ENCODE results near the gene JAG2.

The JAG2 gene

DNA sequence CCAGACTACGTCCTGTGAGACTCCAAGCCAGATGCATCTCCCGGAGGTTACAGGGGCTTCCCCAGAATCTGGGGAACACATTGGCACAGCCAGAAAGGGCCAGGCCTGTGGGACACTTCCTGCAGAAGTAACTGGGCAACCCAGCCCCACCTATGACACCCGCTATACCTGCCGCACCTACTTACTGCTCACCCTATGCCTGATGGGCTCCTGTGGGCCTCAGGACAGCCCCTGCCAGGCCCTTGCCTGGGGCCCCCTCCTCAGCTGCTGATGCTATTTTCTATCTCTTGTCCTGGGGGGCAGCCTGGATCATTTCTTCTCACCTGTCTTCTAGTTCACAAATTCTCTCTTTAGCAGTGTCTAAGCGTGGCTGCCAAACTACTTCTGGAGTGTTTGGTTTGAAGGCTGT is 28.7 kb downstream of the JAG2 start:
- H3K9me3 ChIP-seq (ENCODE audit: insufficient read depth, low read length), result peaks cover 17% of the 10 kb centered on the region; the same call in 1 of the 2 replicates
- TF ChIP-seq SUZ12 (IDR thresholded peaks at IDR 0.05; ENCODE audit: extremely low read depth, insufficient read depth, insufficient read length) (no peak), YY1 (IDR thresholded peaks at IDR 0.05; ENCODE audit: insufficient read depth, insufficient read length) (no peak), ZNF274 (IDR thresholded peaks at IDR 0.05; ENCODE audit: low read depth, low read length) (no peak)
- no peak overlapping the region for H3K9ac ChIP-seq (ENCODE audit: insufficient read length, low read depth)
- peaks cover 15% of the 10 kb centered on the region for H3K36me3 ChIP-seq (ENCODE audit: insufficient read depth, insufficient read length, low read length)
- H3K27me3 ChIP-seq (ENCODE audit: insufficient read depth, insufficient read length), result no peaks in the 10 kb centered on the region
- no peak overlapping the region for H3K4me3 ChIP-seq (ENCODE audit: insufficient read length, low read depth)
- no peak for DNase-seq (ENCODE audit: low read depth, low spot score)
- peaks cover 7% of the 10 kb centered on the region for H3K4me1 ChIP-seq (ENCODE audit: insufficient read depth, insufficient read length)

DNA sequence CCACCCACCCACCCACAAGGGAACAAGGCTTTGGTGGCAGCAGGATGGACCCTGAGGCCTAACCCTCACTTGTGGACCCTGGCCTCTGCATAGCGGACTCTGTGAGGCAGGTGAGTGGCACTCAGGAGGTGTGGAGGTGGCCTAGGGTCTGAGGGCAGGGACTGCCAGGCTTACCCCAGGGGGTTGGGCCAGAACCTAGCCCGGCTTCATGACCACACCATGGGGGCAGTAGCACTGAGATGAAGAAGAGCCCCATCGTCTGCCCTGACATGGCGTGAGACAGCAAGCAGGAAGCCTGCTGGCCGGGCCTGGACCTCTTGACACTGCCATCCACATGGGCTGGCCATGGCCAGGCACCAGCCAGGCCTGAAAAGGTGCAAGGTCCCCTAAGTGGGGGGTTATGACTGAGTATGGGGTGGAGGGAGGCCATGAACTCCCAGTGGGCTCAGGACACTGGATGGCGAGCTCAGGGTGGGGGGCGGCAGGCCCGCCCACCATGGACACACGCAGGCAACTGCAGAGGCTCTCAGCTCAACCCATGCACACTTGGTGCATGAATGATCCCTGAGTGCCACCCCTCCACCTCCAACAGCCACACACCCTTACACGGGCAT is 29.3 kb downstream of the JAG2 start:
- H3K9me3 ChIP-seq (ENCODE audit: insufficient read depth, low read length), result peaks cover 17% of the 10 kb centered on the region; the same call in 1 of the 2 replicates
- peaks cover 7% of the 10 kb centered on the region for H3K4me1 ChIP-seq (ENCODE audit: insufficient read depth, insufficient read length)
- H3K36me3 ChIP-seq (ENCODE audit: insufficient read depth, insufficient read length, low read length), result peaks cover 13% of the 10 kb centered on the region
- H3K9ac ChIP-seq (ENCODE audit: insufficient read length, low read depth), result no peak overlapping the region
- H3K27me3 ChIP-seq (ENCODE audit: insufficient read depth, insufficient read length), result no peaks in the 10 kb centered on the region
- TF ChIP-seq YY1 (IDR thresholded peaks at IDR 0.05; ENCODE audit: insufficient read depth, insufficient read length), result no peak
- TF ChIP-seq SUZ12 (IDR thresholded peaks at IDR 0.05; ENCODE audit: extremely low read depth, insufficient read depth, insufficient read length), result no peak
- no peak for TF ChIP-seq ZNF274 (IDR thresholded peaks at IDR 0.05; ENCODE audit: low read depth, low read length)
- no peak for DNase-seq (ENCODE audit: low read depth, low spot score)
- no peak overlapping the region for H3K4me3 ChIP-seq (ENCODE audit: insufficient read length, low read depth)

DNA sequence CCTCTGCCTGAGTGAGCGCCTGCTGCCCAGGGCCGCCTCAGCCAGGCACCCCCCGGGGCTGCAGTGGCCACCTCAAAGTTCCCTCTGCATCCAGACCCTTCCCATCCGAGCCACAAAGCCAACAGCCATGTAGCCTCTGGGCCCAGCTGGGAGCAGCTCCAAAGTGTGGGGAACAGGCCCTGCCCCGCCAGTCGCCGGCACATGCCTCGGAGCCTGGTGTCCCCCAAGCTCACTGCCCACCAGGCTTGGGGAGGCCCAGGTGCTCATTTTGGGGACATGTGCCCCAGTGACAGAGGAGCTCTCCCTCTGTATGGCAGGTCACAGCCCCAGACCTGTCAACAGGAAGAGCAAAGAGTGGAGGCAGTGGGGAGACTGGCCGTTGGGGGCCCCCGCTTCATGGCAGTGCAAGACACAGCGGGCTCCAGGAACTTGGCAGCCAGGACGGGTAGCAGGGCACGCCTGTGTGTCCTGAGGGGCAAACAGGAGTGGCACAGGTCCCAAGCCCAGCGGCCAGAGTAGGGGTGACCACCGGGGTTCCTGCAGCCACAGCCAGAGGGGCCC is 29.9 kb downstream of the JAG2 start:
- no peak for DNase-seq (ENCODE audit: low read depth, low spot score)
- peaks cover 17% of the 10 kb centered on the region; the same call in 1 of the 2 replicates for H3K9me3 ChIP-seq (ENCODE audit: insufficient read depth, low read length)
- TF ChIP-seq YY1 (IDR thresholded peaks at IDR 0.05; ENCODE audit: insufficient read depth, insufficient read length) (no peak), SUZ12 (IDR thresholded peaks at IDR 0.05; ENCODE audit: extremely low read depth, insufficient read depth, insufficient read length) (no peak), ZNF274 (IDR thresholded peaks at IDR 0.05; ENCODE audit: low read depth, low read length) (no peak)
- H3K9ac ChIP-seq (ENCODE audit: insufficient read length, low read depth), result no peak overlapping the region
- H3K27me3 ChIP-seq (ENCODE audit: insufficient read depth, insufficient read length), result no peaks in the 10 kb centered on the region
- peaks cover 13% of the 10 kb centered on the region for H3K36me3 ChIP-seq (ENCODE audit: insufficient read depth, insufficient read length, low read length)
- peaks cover 7% of the 10 kb centered on the region for H3K4me1 ChIP-seq (ENCODE audit: insufficient read depth, insufficient read length)
- H3K4me3 ChIP-seq (ENCODE audit: insufficient read length, low read depth), result no peak overlapping the region

DNA sequence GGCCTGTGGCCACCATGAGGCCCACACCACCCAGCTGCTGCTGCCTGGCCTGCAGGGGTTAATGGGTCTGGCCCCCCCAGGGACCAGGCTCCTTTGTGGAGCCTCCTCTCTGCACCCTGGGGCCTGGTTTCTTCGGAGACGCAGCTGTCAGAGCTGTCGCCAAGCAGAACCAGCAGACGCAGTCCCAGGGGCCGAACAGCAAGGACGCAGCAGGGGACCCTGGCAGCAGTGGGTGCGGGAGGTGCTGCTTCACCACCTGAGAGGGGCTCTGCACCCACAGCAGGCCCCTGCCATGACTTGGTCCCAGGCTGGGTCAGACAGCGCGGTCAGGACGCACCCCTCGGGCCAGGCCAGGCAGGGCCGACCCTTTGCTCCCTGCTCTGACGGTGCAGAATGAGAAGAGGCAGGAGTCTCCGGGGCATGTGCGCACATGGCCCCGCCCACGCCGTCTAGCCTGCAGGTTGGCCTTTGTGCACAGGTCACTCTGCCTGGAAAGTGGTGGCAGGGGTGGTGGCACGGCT is 30.5 kb downstream of the JAG2 start:
- Histone ChIP-seq H3K4me1 (ENCODE audit: insufficient read depth, insufficient read length) (peaks cover 7% of the 10 kb centered on the region), H3K27me3 (ENCODE audit: insufficient read depth, insufficient read length) (no peaks in the 10 kb centered on the region), H3K4me3 (ENCODE audit: insufficient read length, low read depth) (no peak overlapping the region), H3K9me3 (ENCODE audit: insufficient read depth, low read length) (peaks cover 17% of the 10 kb centered on the region; the same call in 1 of the 2 replicates), H3K36me3 (ENCODE audit: insufficient read depth, insufficient read length, low read length) (peaks cover 10% of the 10 kb centered on the region), H3K9ac (ENCODE audit: insufficient read length, low read depth) (no peak overlapping the region)
- TF ChIP-seq ZNF274 (IDR thresholded peaks at IDR 0.05; ENCODE audit: low read depth, low read length) (no peak), YY1 (IDR thresholded peaks at IDR 0.05; ENCODE audit: insufficient read depth, insufficient read length) (no peak), SUZ12 (IDR thresholded peaks at IDR 0.05; ENCODE audit: extremely low read depth, insufficient read depth, insufficient read length) (no peak)
- DNase-seq (ENCODE audit: low read depth, low spot score), result no peak

DNA sequence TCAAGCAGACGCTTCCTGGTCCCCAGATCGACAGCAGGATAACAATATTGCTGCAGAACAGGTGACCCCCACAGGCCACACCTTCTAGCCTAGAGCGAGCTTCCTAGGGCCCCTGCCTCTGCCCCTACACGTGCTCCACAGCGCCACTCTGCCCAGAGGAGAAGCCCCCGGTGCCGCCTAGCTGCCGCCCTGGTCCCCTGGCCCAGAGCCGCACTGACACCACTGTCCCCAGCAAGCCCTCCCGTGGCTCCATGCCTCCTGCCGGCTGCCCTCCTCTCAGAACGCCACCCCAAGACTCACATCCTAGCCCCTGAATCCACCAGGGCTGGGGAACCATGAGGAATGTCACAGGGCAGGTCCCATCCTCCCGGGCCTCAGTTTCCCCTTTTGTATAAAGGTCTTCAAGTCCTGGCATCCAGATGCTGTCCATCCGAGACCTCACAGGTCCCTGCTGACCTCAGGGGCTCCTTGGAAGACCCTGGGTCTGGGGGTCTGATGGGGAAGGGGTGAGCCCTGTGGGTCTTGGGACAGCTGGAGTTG is 31.0 kb downstream of the JAG2 start:
- no peak for TF ChIP-seq SUZ12 (IDR thresholded peaks at IDR 0.05; ENCODE audit: extremely low read depth, insufficient read depth, insufficient read length)
- TF ChIP-seq YY1 (IDR thresholded peaks at IDR 0.05; ENCODE audit: insufficient read depth, insufficient read length), result no peak

DNA sequence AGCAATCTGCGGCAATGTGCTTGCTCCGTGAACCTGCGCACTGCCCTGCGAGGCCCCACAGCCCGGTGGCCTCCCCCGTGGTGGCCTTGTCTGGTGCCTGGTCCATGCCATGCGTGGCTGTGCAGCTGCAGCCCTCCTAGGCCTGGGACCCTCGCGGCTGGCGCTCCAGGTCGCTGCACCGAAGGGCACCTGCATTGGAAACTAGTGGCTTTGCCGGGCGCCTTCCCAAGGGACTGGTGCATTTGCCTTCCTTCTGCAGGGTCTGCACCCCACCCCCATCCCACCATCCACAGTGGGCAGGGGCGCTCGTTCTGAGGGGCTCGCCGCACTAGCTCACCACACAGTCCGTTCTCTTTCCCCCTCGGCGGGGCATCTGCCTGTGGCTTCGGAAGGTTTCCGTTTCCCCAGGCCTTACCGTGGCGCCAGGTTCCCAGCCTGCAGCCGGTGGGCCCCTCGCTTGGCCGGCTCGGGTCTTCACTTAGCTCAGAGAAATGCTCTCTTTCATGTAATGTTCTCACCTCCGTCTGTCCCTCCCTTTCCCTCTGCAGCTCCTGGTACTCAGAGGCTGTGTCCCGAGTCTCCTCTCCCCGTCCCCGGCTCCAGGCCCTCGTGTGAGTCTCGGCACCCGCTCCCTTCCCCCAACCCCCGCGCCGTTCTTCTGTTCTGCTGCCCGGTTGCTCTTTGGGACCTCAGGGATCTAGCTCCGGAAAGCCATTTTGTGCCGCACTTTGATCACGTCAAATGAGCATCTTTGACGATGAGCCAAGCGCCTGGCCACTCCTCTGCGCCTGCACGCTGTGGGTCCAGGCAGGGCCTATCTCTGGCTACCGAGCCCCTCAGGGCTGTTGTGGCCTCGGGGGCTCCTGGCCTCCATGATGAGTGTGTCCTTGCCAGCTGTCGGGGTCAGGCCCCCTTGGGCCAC is 31.9 kb downstream of the JAG2 start:
- peaks cover 20% of the 10 kb centered on the region for H3K9me3 ChIP-seq (ENCODE audit: insufficient read depth, low read length)
- no peaks in the 10 kb centered on the region for H3K27me3 ChIP-seq (ENCODE audit: insufficient read depth, insufficient read length)
- no peak for DNase-seq (ENCODE audit: low read depth, low spot score)
- TF ChIP-seq SUZ12 (IDR thresholded peaks at IDR 0.05; ENCODE audit: extremely low read depth, insufficient read depth, insufficient read length), result no peak
- TF ChIP-seq YY1 (IDR thresholded peaks at IDR 0.05; ENCODE audit: insufficient read depth, insufficient read length), result no peak
- TF ChIP-seq ZNF274 (IDR thresholded peaks at IDR 0.05; ENCODE audit: low read depth, low read length), result no peak
- H3K36me3 ChIP-seq (ENCODE audit: insufficient read depth, insufficient read length, low read length), result peaks cover 5% of the 10 kb centered on the region
- H3K4me3 ChIP-seq (ENCODE audit: insufficient read length, low read depth), result no peak overlapping the region
- H3K9ac ChIP-seq (ENCODE audit: insufficient read length, low read depth), result no peak overlapping the region
- peaks cover 7% of the 10 kb centered on the region for H3K4me1 ChIP-seq (ENCODE audit: insufficient read depth, insufficient read length)

More for the DNA sequence above, 31.0 kb downstream of the JAG2 start:
- H3K27me3 ChIP-seq (ENCODE audit: insufficient read depth, insufficient read length), result no peaks in the 10 kb centered on the region
- H3K9me3 ChIP-seq (ENCODE audit: insufficient read depth, low read length), result peaks cover 17% of the 10 kb centered on the region; the same call in 1 of the 2 replicates
- peaks cover 7% of the 10 kb centered on the region for H3K4me1 ChIP-seq (ENCODE audit: insufficient read depth, insufficient read length)
- no peak overlapping the region for H3K4me3 ChIP-seq (ENCODE audit: insufficient read length, low read depth)
- no peak overlapping the region for H3K9ac ChIP-seq (ENCODE audit: insufficient read length, low read depth)
- peaks cover 10% of the 10 kb centered on the region for H3K36me3 ChIP-seq (ENCODE audit: insufficient read depth, insufficient read length, low read length)
- DNase-seq (ENCODE audit: low read depth, low spot score), result no peak
